ENCODE measurements around the gene ANO10.

ANO10 gene

GRCh38 chr3:43453981-43454380 is 167.8 kb downstream of the ANO10 start:
- no peak for TF ChIP-seq Cebpa-rat (IDR thresholded peaks at IDR 0.05)
- Histone ChIP-seq H3K9me3 (replicated peaks in 1 of 11) (no peaks in the 10 kb centered on the region), H3K27me3 (no peaks in the 10 kb centered on the region), H3K4me1 (no peaks in the 10 kb centered on the region), H3K36me3 (no peaks in the 10 kb centered on the region), H4K20me1 (no peaks in the 10 kb centered on the region), H3K9ac (no peak overlapping the region), H3K4me3 (no peak overlapping the region), H3K4me2 (no peak overlapping the region), H3K27ac (no peak overlapping the region)

GRCh38 chr3:43451670-43452254 is 170.0 kb downstream of the ANO10 start:
- no peak for TF ChIP-seq Cebpa-rat (IDR thresholded peaks at IDR 0.05)
- H3K36me3 ChIP-seq = no peaks in the 10 kb centered on the region
- H3K4me1 ChIP-seq = no peaks in the 10 kb centered on the region
- H3K4me2 ChIP-seq = no peak overlapping the region
- no peak overlapping the region for H3K27ac ChIP-seq
- H3K9ac ChIP-seq = no peak overlapping the region
- no peak overlapping the region for H3K4me3 ChIP-seq
- no peaks in the 10 kb centered on the region for H4K20me1 ChIP-seq
- H3K27me3 ChIP-seq = no peaks in the 10 kb centered on the region
- no peaks in the 10 kb centered on the region for H3K9me3 ChIP-seq (replicated peaks in 1 of 11)

GRCh38 chr3:43448098-43448497 is 173.7 kb downstream of the ANO10 start:
- TF ChIP-seq Cebpa-rat (IDR thresholded peaks at IDR 0.05) = no peak
- Histone ChIP-seq H3K4me3 (no peak overlapping the region), H3K9me3 (replicated peaks in 1 of 11) (no peaks in the 10 kb centered on the region), H3K27ac (no peak overlapping the region), H4K20me1 (no peaks in the 10 kb centered on the region), H3K27me3 (no peaks in the 10 kb centered on the region), H3K4me1 (no peaks in the 10 kb centered on the region), H3K36me3 (no peaks in the 10 kb centered on the region), H3K4me2 (no peak overlapping the region), H3K9ac (no peak overlapping the region)

GRCh38 chr3:43445820-43446219 is 176.0 kb downstream of the ANO10 start:
- Histone ChIP-seq H4K20me1 (no peaks in the 10 kb centered on the region), H3K9me3 (replicated peaks in 1 of 11) (no peaks in the 10 kb centered on the region), H3K4me3 (no peak overlapping the region), H3K4me2 (no peak overlapping the region), H3K27ac (no peak overlapping the region), H3K4me1 (no peaks in the 10 kb centered on the region), H3K36me3 (no peaks in the 10 kb centered on the region), H3K27me3 (no peaks in the 10 kb centered on the region), H3K9ac (no peak overlapping the region)
- TF ChIP-seq Cebpa-rat (IDR thresholded peaks at IDR 0.05) = no peak

- no peaks in the 10 kb centered on the region for H3K4me1 ChIP-seq
- H3K4me2 ChIP-seq = no peak overlapping the region
- no peak for TF ChIP-seq Cebpa-rat (IDR thresholded peaks at IDR 0.05)
- H3K9me3 ChIP-seq (replicated peaks in 1 of 11) = peaks cover 0 to 12% (median 8%) of the 10 kb centered on the region in 11 experiments; a peak in 9 of 22 replicates
- H3K9ac ChIP-seq = no peak overlapping the region
- H3K27ac ChIP-seq = no peak overlapping the region
- H3K4me3 ChIP-seq = no peak overlapping the region
- no peaks in the 10 kb centered on the region; a peak in 1 of 22 replicates for H3K36me3 ChIP-seq
- H3K27me3 ChIP-seq = no peaks in the 10 kb centered on the region
- no peaks in the 10 kb centered on the region for H4K20me1 ChIP-seq
Measured at GRCh38 chr3:43442872-43443395, 178.9 kb downstream of the ANO10 start.

GRCh38 chr3:43436507-43437140 is 185.2 kb downstream of the ANO10 start:
- no peak overlapping the region for H3K27ac ChIP-seq
- H4K20me1 ChIP-seq = no peaks in the 10 kb centered on the region
- no peaks in the 10 kb centered on the region for H3K27me3 ChIP-seq
- no peak overlapping the region for H3K4me3 ChIP-seq
- no peak overlapping the region for H3K9ac ChIP-seq
- peaks cover 0 to 13% (median 8%) of the 10 kb centered on the region in 11 experiments; a peak in 9 of 22 replicates for H3K9me3 ChIP-seq (replicated peaks in 1 of 11)
- H3K4me1 ChIP-seq = no peaks in the 10 kb centered on the region
- peaks cover 0 to 8% (median 0%) of the 10 kb centered on the region in 11 experiments; a peak in 8 of 22 replicates for H3K36me3 ChIP-seq
- no peak for TF ChIP-seq Cebpa-rat (IDR thresholded peaks at IDR 0.05)
- no peak overlapping the region for H3K4me2 ChIP-seq

- Histone ChIP-seq H3K4me2 (no peak overlapping the region), H3K4me3 (no peak overlapping the region), H3K4me1 (no peaks in the 10 kb centered on the region), H3K9me3 (replicated peaks in 1 of 11) (peaks cover 0 to 13% (median 8%) of the 10 kb centered on the region in 11 experiments; a peak in 9 of 22 replicates), H4K20me1 (no peaks in the 10 kb centered on the region), H3K27me3 (no peaks in the 10 kb centered on the region), H3K36me3 (peaks cover 0 to 16% (median 0%) of the 10 kb centered on the region in 11 experiments; a peak in 8 of 22 replicates), H3K9ac (no peak overlapping the region), H3K27ac (no peak overlapping the region)
- TF ChIP-seq Cebpa-rat (IDR thresholded peaks at IDR 0.05) = no peak
Measured at GRCh38 chr3:43435706-43436105, 186.1 kb downstream of the ANO10 start.

- Histone ChIP-seq H3K27me3 (no peaks in the 10 kb centered on the region), H3K4me3 (no peak overlapping the region), H3K4me2 (no peak overlapping the region), H3K9me3 (replicated peaks in 1 of 11) (peaks cover 0 to 13% (median 5%) of the 10 kb centered on the region in 11 experiments; a peak in 9 of 22 replicates), H4K20me1 (no peaks in the 10 kb centered on the region), H3K4me1 (no peaks in the 10 kb centered on the region), H3K36me3 (peaks cover 0 to 16% (median 0%) of the 10 kb centered on the region in 11 experiments; a peak in 8 of 22 replicates), H3K9ac (no peak overlapping the region), H3K27ac (no peak overlapping the region)
- TF ChIP-seq Cebpa-rat (IDR thresholded peaks at IDR 0.05) = peak in 1 of 11 experiments; percentile 22; a peak in 1 of 22 replicates
Measured at GRCh38 chr3:43434431-43434830, 187.4 kb downstream of the ANO10 start.

GRCh38 chr3:43432462-43432861 is 189.3 kb downstream of the ANO10 start:
- Histone ChIP-seq H3K36me3 (peaks cover 0 to 21% (median 0%) of the 10 kb centered on the region in 11 experiments; a peak in 7 of 22 replicates), H4K20me1 (no peaks in the 10 kb centered on the region)
- TF ChIP-seq Cebpa-rat (IDR thresholded peaks at IDR 0.05) = no peak

More at GRCh38 chr3:43432462-43432861, 189.3 kb downstream of the ANO10 start:
- Histone ChIP-seq H3K9me3 (replicated peaks in 1 of 11) (no peaks in the 10 kb centered on the region; a peak in 1 of 22 replicates), H3K4me2 (no peak overlapping the region), H3K4me1 (no peaks in the 10 kb centered on the region), H3K9ac (no peak overlapping the region), H3K4me3 (no peak overlapping the region), H3K27ac (no peak overlapping the region), H3K27me3 (no peaks in the 10 kb centered on the region)

All from BLaER1 treated with 17β-estradiol and CSF1 and Interleukin-3, amounts not matched to agents 10 nM and 100 nM (cell line).